Calu3 (cell line): ENCODE measurements around the gene CRIP1. TPM values are rescaled to one million over a fixed set of nuclear protein-coding genes. Genes with fewer than 3 reads are reported as not detected.

Experiments used
- Bru-seq: library from RNA; stranded (reverse); fragments of 400-500 nt; gene quantifications from one replicate; lab custom pipeline; 2021; lab: Mats Ljungman, UMichigan
- BruChase-seq, 2 experiments: library from RNA; stranded (reverse); fragments of 400-500 nt; gene quantifications; one replicate each; lab custom pipeline; 2021; lab: Mats Ljungman, UMichigan
- BruUV-seq: library from RNA; stranded (reverse); fragments of 400-500 nt; replicated peaks from 2 replicates; lab custom pipeline; 2021; lab: Mats Ljungman, UMichigan
- CTCF ChIA-PET: fragments of 300-600 bp; sonication (Branson Sonifier 250); formaldehyde crosslinking; loops from one replicate; lab custom pipeline; 2022; ENCODE audit warnings: antibody characterized with exemption; lab: Charles Lee
- DNase-seq: peaks from one replicate; pipeline ENCODE4 v3.0.0; 2022
- H3K27ac Mint-ChIP-seq: one replicate; pipeline ENCODE4 v1.8.0; 2022; ENCODE audit warnings: mixed read lengths; ENCODE audit not compliant: unreplicated experiment
- H3K27me3 Mint-ChIP-seq: one replicate; pipeline ENCODE4 v1.8.0; 2022; ENCODE audit warnings: mixed read lengths; ENCODE audit not compliant: unreplicated experiment
- H3K36me3 Mint-ChIP-seq: one replicate; pipeline ENCODE4 v1.8.0; 2022; ENCODE audit warnings: mild to moderate bottlenecking, moderate library complexity, mixed read lengths; ENCODE audit not compliant: insufficient read depth, unreplicated experiment
- H3K4me1 Mint-ChIP-seq: one replicate; pipeline ENCODE4 v1.8.0; 2022; ENCODE audit warnings: mild to moderate bottlenecking, low read depth, mixed read lengths; ENCODE audit not compliant: unreplicated experiment
- H3K4me3 Mint-ChIP-seq: one replicate; pipeline ENCODE4 v1.8.0; 2022; ENCODE audit warnings: mild to moderate bottlenecking, low read depth, moderate library complexity, mixed read lengths; ENCODE audit not compliant: unreplicated experiment
- H3K9me3 Mint-ChIP-seq: one replicate; pipeline ENCODE4 v1.8.0; 2022; ENCODE audit warnings: low read depth, mixed read lengths; ENCODE audit not compliant: unreplicated experiment
- intact Hi-C: fragments of 100-400 bp; cut with micrococcal nuclease; formaldehyde crosslinking; loops from one replicate; pipeline ENCODE4 v1.10.0; 2022; ENCODE audit not compliant: unreplicated experiment
- long read RNA-seq: library from polyadenylated mRNA; stranded (forward); transcript quantifications from one replicate; pipeline ENCODE4 v2.0.0, GENCODE V29; 2022
- total RNA-seq: library from RNA; stranded (reverse); gene quantifications from 2 replicates; pipeline ENCODE4 v1.2.3, GENCODE V29; 2022
- TF ChIP-seq, protein P1 (sequence below): fragments of 200-600 bp; IDR thresholded peaks from one replicate; pipeline ENCODE4 v1.8.0; 2022; ENCODE audit warnings: antibody characterized with exemption; ENCODE audit not compliant: unreplicated experiment

The CRIP1 gene
- total RNA-seq = 7.1 and 13.2 TPM in 2 replicates
- Bru-seq, nascent RNA = percentile 20 among the genes with signal in this experiment
- BruChase-seq, experiment 1, labeled RNA remaining after a 6-hour chase = percentile 35 among the genes with signal in this experiment
- percentile 17 among the genes with signal in this experiment for BruChase-seq, experiment 2, labeled RNA remaining after a 2-hour chase
- long read RNA-seq, transcript CRIP1-201 (5 exons, 1,311 nt) = major isoform, 9 of 12 reads
- long read RNA-seq, partial matches to known transcripts = 0 of 12 reads
- long read RNA-seq, other reads (novel, unspliced or antisense) = 1 of 12 reads

- H3K27ac Mint-ChIP-seq = no peak within 1 kb of the TSS
- DNase-seq = no peak
- intact Hi-C loops = no loop called here
- peak within 1 kb of the TSS; percentile 44 for H3K4me3 Mint-ChIP-seq
- CTCF ChIA-PET = no interaction called here
- no TSS peak for BruUV-seq
- H3K36me3 Mint-ChIP-seq = peaks cover 42% of the 10 kb centered on the region
- H3K27me3 Mint-ChIP-seq = no peaks in the 10 kb centered on the region
- TF ChIP-seq, protein P1, sequence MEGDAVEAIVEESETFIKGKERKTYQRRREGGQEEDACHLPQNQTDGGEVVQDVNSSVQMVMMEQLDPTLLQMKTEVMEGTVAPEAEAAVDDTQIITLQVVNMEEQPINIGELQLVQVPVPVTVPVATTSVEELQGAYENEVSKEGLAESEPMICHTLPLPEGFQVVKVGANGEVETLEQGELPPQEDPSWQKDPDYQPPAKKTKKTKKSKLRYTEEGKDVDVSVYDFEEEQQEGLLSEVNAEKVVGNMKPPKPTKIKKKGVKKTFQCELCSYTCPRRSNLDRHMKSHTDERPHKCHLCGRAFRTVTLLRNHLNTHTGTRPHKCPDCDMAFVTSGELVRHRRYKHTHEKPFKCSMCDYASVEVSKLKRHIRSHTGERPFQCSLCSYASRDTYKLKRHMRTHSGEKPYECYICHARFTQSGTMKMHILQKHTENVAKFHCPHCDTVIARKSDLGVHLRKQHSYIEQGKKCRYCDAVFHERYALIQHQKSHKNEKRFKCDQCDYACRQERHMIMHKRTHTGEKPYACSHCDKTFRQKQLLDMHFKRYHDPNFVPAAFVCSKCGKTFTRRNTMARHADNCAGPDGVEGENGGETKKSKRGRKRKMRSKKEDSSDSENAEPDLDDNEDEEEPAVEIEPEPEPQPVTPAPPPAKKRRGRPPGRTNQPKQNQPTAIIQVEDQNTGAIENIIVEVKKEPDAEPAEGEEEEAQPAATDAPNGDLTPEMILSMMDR = no peak
- no peaks in the 10 kb centered on the region for H3K9me3 Mint-ChIP-seq
- peaks cover 23% of the 10 kb centered on the region for H3K4me1 Mint-ChIP-seq
These were observed at the start of gene CRIP1 for GRCh38 chr14:105486163-105486973. TSS of gene CRIP1 (plus strand) at chr14:105486886. CDS start at chr14:105487260, 374 bp downstream.

DNA sequence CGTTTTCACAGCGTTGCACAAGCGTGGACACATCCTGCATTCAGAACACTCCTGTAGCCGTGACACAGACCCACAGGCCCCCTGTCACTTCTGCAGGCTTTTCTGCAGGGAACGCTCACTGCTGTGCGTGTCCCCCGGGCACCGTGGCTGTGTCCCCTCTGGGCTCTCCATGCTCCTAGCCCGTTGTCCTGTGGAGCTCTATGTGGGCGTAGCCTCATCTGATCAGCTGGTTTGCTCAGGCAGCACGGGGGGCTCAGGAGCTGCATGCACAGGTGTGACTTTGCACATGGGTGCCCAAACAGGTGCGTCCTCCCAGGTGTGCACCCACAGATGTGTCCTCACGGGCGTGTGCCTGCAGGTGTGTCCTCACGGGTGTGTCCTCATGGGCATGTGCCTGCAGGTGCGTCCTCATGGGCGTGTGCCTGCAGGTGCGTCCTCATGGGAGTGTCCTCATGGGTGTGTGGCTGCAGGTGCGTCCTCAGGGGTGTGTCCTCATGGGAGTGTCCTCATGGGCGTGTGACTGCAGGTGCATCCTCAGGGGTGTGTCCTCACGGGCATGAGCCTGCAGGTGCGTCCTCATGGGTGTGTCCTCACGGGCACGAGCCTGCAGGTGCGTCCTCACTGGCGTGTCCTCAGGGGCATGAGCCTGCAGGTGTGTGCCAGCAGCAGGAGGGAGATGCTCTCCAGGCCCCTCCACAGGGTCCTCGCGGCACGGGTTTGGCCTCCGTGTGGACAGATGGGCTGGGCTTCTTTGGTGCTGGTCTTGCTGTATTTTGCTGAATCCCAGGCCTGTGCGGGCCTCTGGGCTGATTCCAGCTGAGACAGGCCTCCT, 49.6 kb upstream of the CRIP1 start:
- H3K4me3 Mint-ChIP-seq = no peak overlapping the region
- DNase-seq = no peak
- no peaks in the 10 kb centered on the region for H3K4me1 Mint-ChIP-seq
- intact Hi-C loops = no loop called here
- H3K9me3 Mint-ChIP-seq = no peaks in the 10 kb centered on the region
- TF ChIP-seq, protein P1 = no peak
- H3K36me3 Mint-ChIP-seq = peaks cover 33% of the 10 kb centered on the region
- no TSS peak for BruUV-seq
- H3K27ac Mint-ChIP-seq = no peak overlapping the region
- no peaks in the 10 kb centered on the region for H3K27me3 Mint-ChIP-seq
- CTCF ChIA-PET = no interaction called here

DNA sequence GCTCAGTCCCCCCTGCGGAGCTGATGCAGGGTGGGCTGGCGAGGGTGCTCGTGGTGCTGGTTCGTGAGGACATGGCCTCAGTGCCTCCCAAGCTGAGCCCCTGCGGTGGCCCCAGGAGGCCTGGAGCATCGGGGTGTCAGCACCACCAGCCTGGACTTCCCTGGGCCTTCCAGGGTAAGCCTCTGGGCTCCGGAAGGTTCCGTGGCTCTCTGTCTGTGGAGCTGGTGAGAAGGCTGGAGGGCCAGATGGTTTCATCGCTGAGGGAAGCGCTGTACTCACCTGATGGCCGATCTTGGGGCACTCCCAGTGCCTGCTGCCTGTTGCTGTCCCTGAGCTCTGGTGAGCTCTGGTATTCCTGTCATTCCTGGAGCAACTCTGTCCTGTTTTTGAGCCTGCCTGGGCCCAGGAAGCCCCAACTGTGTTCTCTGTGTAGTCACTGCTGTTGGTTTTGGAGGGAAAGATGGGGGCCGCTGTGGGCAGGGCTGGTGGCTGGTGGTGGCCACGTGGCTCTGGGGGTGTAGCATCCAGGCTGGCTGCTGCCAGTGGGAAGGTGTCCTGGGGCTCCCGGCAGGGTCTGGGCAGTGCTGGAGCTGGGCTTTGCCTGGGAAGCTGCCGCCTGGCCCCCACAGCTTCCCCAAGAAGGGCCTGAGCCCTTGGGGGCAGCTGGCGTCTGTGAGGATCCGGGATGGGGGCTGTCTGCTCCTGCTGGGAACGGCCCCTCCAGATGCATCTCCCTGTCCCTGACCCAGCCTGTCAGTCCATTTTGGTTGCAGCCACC, 48.8 kb upstream of the CRIP1 start:
- no peaks in the 10 kb centered on the region for H3K9me3 Mint-ChIP-seq
- no peaks in the 10 kb centered on the region for H3K27me3 Mint-ChIP-seq
- DNase-seq = no peak
- H3K27ac Mint-ChIP-seq = no peak overlapping the region
- CTCF ChIA-PET = no interaction called here
- peaks cover 41% of the 10 kb centered on the region for H3K36me3 Mint-ChIP-seq
- TF ChIP-seq, protein P1 = no peak
- intact Hi-C loops = no loop called here
- BruUV-seq = no TSS peak
- H3K4me1 Mint-ChIP-seq = no peaks in the 10 kb centered on the region
- no peak overlapping the region for H3K4me3 Mint-ChIP-seq
